ENCODE results near the gene SMARCAL1. TPM values are rescaled to one million over a fixed set of nuclear protein-coding genes. Genes with fewer than 3 reads are reported as not detected.

SMARCAL1 gene
- total and polyA plus RNA-seq, 8 donors = 5.8 to 152 (median 18.3) TPM

GRCh38 chr2:216491793-216492596 lies 79.7 kb downstream of the SMARCAL1 start:
- peak in 1 of 2 donors; percentile 69 for DNase-seq
- TF ChIP-seq POLR2AphosphoS5 (IDR thresholded peaks at IDR 0.05) (no peak), POLR2A (IDR thresholded peaks at IDR 0.05) (no peak), CTCF (IDR thresholded peaks at IDR 0.05) (no peak), EP300 (IDR thresholded peaks at IDR 0.05) (no peak)
- Histone ChIP-seq H3K4me3 (no peak overlapping the region), H3K36me3 (no peaks in the 10 kb centered on the region), H3K4me1 (peaks cover 0 to 11% (median 0%) of the 10 kb centered on the region in 4 donors), H3K9me3 (no peaks in the 10 kb centered on the region), H3K27ac (peak overlapping the region in 1 of 5 donors; percentile 14), H3K27me3 (no peaks in the 10 kb centered on the region)
- 69 to 73% (median 72%) methylated on average over 9 of the region's 9 CpGs for WGBS, 5 donors
- intact Hi-C loops (cut with DNase I; ENCODE audit: low total_unique reads) = no loop called here

- H3K4me1 ChIP-seq = peaks cover 4 to 17% (median 6%) of the 10 kb centered on the region in 4 donors
- WGBS, 5 donors = 78 to 92% (median 82%) methylated on average over 6 of the region's 6 CpGs
- intact Hi-C loops (cut with DNase I; ENCODE audit: low total_unique reads) = no loop called here
These were observed 80.5 kb downstream of the SMARCAL1 start for GRCh38 chr2:216492597-216493333.

DNA sequence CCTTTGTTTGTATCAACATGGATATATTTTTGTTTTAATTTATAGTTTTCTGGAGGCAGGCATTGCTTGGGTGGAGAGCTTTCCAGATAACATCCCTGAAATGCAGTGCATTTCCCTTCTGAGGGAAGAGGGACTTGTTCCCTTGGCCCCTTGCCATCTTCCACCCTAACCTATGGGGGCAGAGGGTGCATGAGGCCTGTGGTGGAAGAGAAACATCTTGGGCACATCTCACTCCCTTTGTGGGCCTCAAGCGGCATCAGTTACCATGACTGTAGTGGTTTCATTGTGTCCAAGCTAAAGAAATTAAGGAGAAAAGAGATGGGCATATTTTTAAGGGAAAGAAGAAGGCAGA lies 81.0 kb downstream of the SMARCAL1 start:
- TF ChIP-seq EP300 (IDR thresholded peaks at IDR 0.05) (no peak), CTCF (IDR thresholded peaks at IDR 0.05) (no peak), POLR2AphosphoS5 (IDR thresholded peaks at IDR 0.05) (no peak), POLR2A (IDR thresholded peaks at IDR 0.05) (no peak)
- Histone ChIP-seq H3K36me3 (no peaks in the 10 kb centered on the region), H3K4me3 (no peak overlapping the region), H3K9me3 (no peaks in the 10 kb centered on the region), H3K27ac (no peak overlapping the region), H3K27me3 (no peaks in the 10 kb centered on the region), H3K4me1 (peaks cover 8 to 22% (median 10%) of the 10 kb centered on the region in 4 donors)
- no peak for DNase-seq
- 93 to 100% (median 96%) methylated on average over 1 of the region's 1 CpG for WGBS, 5 donors
- intact Hi-C loops (cut with DNase I; ENCODE audit: low total_unique reads) = no loop called here

More at GRCh38 chr2:216492597-216493333, 80.5 kb downstream of the SMARCAL1 start:
- H3K4me3 ChIP-seq = no peak overlapping the region
- H3K36me3 ChIP-seq = no peaks in the 10 kb centered on the region
- no peaks in the 10 kb centered on the region for H3K9me3 ChIP-seq
- H3K27me3 ChIP-seq = no peaks in the 10 kb centered on the region
- H3K27ac ChIP-seq = peak overlapping the region in 1 of 5 donors; percentile 14
- DNase-seq = peak in 1 of 2 donors; percentile 48
- TF ChIP-seq CTCF (IDR thresholded peaks at IDR 0.05) (no peak), EP300 (IDR thresholded peaks at IDR 0.05) (no peak), POLR2AphosphoS5 (IDR thresholded peaks at IDR 0.05) (no peak), POLR2A (IDR thresholded peaks at IDR 0.05) (no peak)

DNA sequence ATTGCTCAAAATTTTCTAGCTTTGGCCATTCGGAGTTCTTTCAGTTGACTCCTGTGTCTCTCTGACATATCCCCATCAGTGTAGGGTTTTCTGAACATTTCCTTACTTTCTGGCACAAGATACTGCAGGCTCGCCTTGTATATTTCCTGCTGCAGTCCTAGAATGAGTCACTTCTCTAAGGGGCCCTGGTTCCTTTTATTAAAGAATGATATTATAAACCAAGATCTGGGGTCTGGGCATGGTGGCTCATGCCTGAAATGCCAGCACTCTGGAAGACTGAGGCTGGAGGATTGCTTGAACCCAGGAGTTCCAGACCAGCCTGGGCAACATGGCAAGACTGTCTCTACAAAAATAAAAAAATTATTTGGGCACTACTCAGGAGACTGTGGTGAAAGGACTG lies 83.4 kb downstream of the SMARCAL1 start:
- DNase-seq = no peak
- Histone ChIP-seq H3K27me3 (no peaks in the 10 kb centered on the region), H3K27ac (no peak overlapping the region), H3K4me1 (peaks cover 21 to 37% (median 24%) of the 10 kb centered on the region in 4 donors), H3K36me3 (peaks cover 9 to 10% (median 10%) of the 10 kb centered on the region in 4 donors), H3K9me3 (no peaks in the 10 kb centered on the region), H3K4me3 (no peak overlapping the region)
- intact Hi-C loops (cut with DNase I; ENCODE audit: low total_unique reads) = no loop called here
- 59 to 72% (median 70%) methylated on average over 2 of the region's 2 CpGs for WGBS, 5 donors
- TF ChIP-seq POLR2A (IDR thresholded peaks at IDR 0.05) = no peak
- no peak for TF ChIP-seq EP300 (IDR thresholded peaks at IDR 0.05)
- no peak for TF ChIP-seq POLR2AphosphoS5 (IDR thresholded peaks at IDR 0.05)
- no peak for TF ChIP-seq CTCF (IDR thresholded peaks at IDR 0.05)
